GM12865 (cell line): ENCODE results near the gene XPO5.

Source experiments
- DNase-seq: peaks from one replicate; pipeline ENCODE4 v3.0.0; 2010; ENCODE audit warnings: low read depth
- H3K4me3 ChIP-seq: 2 replicates; pipeline ENCODE4 v1.5.1; 2011; ENCODE audit warnings: mild to moderate bottlenecking, low read depth, low read length, control low read depth
- CTCF ChIP-seq: IDR thresholded peaks from 2 replicates; pipeline ENCODE4 v1.5.1; 2011; ENCODE audit warnings: low read length, control low read depth, low read depth, inconsistent platforms; ENCODE audit not compliant: insufficient read depth; ENCODE audit errors: missing control alignments

The XPO5 gene

GRCh38 chr6:43497129-43497396, 78.8 kb downstream of the XPO5 start:
- DNase-seq = no peak
- TF ChIP-seq CTCF = no peak
- H3K4me3 ChIP-seq = no peak overlapping the region

GRCh38 chr6:43496370-43497128, 79.3 kb downstream of the XPO5 start:
- TF ChIP-seq CTCF = peak; percentile 45
- no peak overlapping the region for H3K4me3 ChIP-seq
- peak; percentile 35 for DNase-seq

GRCh38 chr6:43495409-43495941, 80.4 kb downstream of the XPO5 start:
- TF ChIP-seq CTCF = no peak
- H3K4me3 ChIP-seq = no peak overlapping the region
- no peak for DNase-seq

- DNase-seq = no peak
- TF ChIP-seq CTCF = no peak
- no peak overlapping the region for H3K4me3 ChIP-seq
Observed at GRCh38 chr6:43494766-43495165, 81.1 kb downstream of the XPO5 start.

- H3K4me3 ChIP-seq = no peak overlapping the region
- DNase-seq = no peak
- no peak for TF ChIP-seq CTCF
Observed at GRCh38 chr6:43494321-43494720, 81.5 kb downstream of the XPO5 start.

GRCh38 chr6:43493833-43494232, 82.0 kb downstream of the XPO5 start:
- TF ChIP-seq CTCF = no peak
- no peak for DNase-seq
- no peak overlapping the region for H3K4me3 ChIP-seq

GRCh38 chr6:43493230-43493629, 82.6 kb downstream of the XPO5 start:
- no peak for DNase-seq
- TF ChIP-seq CTCF = no peak
- H3K4me3 ChIP-seq = no peak overlapping the region
